GM18907 (cell line): ENCODE measurements around the gene ITPKB.

ENCODE experiments used
- ATAC-seq: cut with Tn5 transposase; IDR thresholded peaks from one replicate; pipeline ENCODE4 v1.9.1; 2021; ENCODE audit warnings: mild to moderate bottlenecking, moderate library complexity; ENCODE audit not compliant: unreplicated experiment

The ITPKB gene

DNA sequence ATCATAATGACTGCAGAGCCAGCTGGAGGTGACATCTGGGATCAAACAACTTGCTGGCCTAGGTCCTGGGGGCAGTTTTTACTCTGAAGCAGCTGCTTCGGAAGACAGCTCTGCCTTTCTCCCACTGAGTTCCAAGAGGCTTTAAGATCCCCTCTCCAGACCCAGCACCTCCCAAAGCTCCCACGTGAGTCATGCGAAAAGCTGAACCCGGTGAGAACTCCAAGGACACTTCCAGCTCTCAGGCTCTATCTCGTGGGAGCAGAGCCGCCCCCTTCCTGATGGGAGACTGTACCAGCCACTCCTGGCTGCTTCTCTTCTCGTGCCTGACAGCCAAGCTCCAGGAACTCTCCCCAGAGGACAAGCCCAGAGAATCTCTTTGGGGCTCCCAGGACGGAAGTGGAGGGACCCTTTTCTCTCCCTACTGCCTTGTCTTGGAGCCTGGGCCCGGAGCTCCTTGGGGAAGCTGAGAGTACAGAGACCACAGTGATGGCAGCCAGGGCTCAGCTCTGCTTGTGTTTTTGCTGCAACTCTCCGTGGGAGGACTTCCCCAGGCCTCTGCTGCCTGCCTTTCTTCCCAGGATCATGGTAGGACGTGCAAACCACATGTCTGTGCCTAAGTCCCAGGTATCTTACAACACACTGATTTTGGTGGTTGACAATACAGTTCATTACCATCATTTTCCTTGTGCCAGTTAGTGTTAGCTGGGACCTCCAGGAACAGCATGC, 149.9 kb downstream of the ITPKB start:
- no peak for ATAC-seq

DNA sequence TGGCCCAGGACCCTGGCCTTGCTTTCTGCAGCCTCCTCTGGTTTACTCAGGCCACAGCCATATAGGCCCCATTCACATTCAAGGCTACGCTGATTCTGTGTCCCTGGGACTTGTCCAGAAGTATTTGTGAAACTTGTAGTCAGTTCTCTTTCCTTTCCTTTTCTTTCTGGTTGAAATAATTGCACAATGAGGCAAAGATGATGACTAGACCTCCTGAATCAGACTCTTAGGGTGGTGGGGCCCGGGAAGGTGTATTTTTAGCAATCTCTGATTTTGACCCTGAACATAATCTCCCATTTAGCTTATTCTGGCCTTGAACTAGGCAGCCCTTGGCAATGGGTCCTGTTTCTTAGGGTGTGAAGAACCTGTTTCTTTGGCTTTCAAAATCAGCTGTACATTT, 150.6 kb downstream of the ITPKB start:
- no peak for ATAC-seq

GRCh38 chr1:226586650-226587422, 152.2 kb downstream of the ITPKB start:
- no peak for ATAC-seq

GRCh38 chr1:226586116-226586515, 153.0 kb downstream of the ITPKB start:
- ATAC-seq: no peak

DNA sequence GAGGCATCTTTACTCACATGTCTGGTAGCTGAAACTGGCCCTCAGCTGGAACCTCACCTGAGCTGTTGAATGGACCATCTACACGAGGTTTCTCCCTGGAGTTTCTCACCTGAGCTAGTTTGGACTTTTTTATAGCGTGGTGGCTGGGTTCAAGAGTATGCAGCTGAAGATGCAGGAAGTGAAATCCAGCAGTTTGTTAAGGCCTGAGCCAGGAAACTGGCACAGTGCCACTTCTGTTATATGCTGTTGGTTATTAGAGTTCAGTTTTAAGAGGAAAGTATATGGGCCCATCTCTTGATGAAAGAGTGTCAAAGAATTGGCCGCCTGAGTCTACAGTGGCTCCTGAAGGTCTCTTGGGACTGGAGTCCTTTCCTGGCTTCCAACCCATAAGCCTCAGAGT, 154.9 kb downstream of the ITPKB start:
- ATAC-seq: no peak

DNA sequence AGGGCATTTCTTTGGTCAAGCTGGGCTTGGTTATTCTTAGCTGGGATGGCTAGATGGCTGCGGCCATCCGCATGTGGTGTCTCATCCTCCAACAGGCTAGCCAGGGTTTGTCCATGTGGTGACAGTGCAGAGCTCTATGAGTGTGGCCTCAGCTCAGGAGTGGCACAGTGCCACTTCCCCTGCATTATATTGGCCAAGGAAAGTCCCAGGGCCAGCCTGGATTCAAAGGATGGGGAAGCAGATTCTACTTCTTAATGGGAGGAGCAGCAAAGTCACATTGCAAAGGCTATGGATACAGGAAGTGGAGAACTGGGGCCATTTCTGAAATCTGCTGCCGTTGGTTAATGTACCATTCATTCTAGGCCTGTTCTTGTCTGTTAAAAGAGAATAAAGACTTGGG, 156.1 kb downstream of the ITPKB start:
- ATAC-seq: no peak
